Left ventricle myocardium inferior (tissue), 1 donor: ENCODE measurements around the gene CNKSR1. TPM values are rescaled to one million over a fixed set of nuclear protein-coding genes. Genes with fewer than 3 reads are reported as not detected.

Experiments used
- DNase-seq: peaks from one replicate; pipeline ENCODE4 v3.0.0-alpha.2; 2020
- H3K27ac ChIP-seq: fragments of 200-600 bp; replicated peaks from 2 replicates; pipeline ENCODE4 v1.8.0; 2021
- H3K27me3 ChIP-seq: fragments of 200-600 bp; 2 replicates; pipeline ENCODE4 v1.8.0; 2021; ENCODE audit warnings: low read depth
- H3K36me3 ChIP-seq: fragments of 200-600 bp; 2 replicates; pipeline ENCODE4 v1.8.0; 2021
- H3K4me1 ChIP-seq: fragments of 200-600 bp; 2 replicates; pipeline ENCODE4 v1.8.0; 2021
- H3K4me3 ChIP-seq: fragments of 200-600 bp; 2 replicates; pipeline ENCODE4 v1.8.0; 2021; ENCODE audit warnings: mild to moderate bottlenecking, moderate library complexity
- H3K9me3 ChIP-seq: fragments of 200-600 bp; replicated peaks from 2 replicates; pipeline ENCODE4 v1.8.0; 2021
- CTCF ChIP-seq: fragments of 200-600 bp; IDR thresholded peaks from 2 replicates; pipeline ENCODE4 v1.8.0; 2021; ENCODE audit warnings: antibody characterized with exemption, mild to moderate bottlenecking, borderline replicate concordance
- intact Hi-C: fragments of 100-400 bp; cut with micrococcal nuclease; formaldehyde crosslinking; loops from one replicate; pipeline ENCODE4 v1.11.0; 2022
- total RNA-seq: library from RNA; stranded (reverse); fragmentation: NEBNext Ultra II Directional; extraction: Animal tissue kit (Norgen Biotek cat#: 25700); gene quantifications from one replicate; pipeline ENCODE4 v1.2.1, GENCODE V29; 2021
- donor health status: DM: no; HTN: yes; CAD: no; lungs with severe emphysema.

The CNKSR1 gene
- total RNA-seq, 1 donor from 2014 or later, result 1.8 TPM

GRCh38 chr1:26161415-26162219, 15.7 kb upstream of the CNKSR1 start:
- peak overlapping the region; percentile 68 for H3K4me3 ChIP-seq
- peak; percentile 74 for DNase-seq
- H3K27ac ChIP-seq, result peak overlapping the region; percentile 98
- H3K36me3 ChIP-seq, result no peaks in the 10 kb centered on the region
- H3K4me1 ChIP-seq, result peaks cover 75% of the 10 kb centered on the region
- peaks cover 3% of the 10 kb centered on the region for H3K27me3 ChIP-seq
- TF ChIP-seq CTCF, result peak; percentile 47
- intact Hi-C loops, result no loop called here
- H3K9me3 ChIP-seq, result no peaks in the 10 kb centered on the region

DNA sequence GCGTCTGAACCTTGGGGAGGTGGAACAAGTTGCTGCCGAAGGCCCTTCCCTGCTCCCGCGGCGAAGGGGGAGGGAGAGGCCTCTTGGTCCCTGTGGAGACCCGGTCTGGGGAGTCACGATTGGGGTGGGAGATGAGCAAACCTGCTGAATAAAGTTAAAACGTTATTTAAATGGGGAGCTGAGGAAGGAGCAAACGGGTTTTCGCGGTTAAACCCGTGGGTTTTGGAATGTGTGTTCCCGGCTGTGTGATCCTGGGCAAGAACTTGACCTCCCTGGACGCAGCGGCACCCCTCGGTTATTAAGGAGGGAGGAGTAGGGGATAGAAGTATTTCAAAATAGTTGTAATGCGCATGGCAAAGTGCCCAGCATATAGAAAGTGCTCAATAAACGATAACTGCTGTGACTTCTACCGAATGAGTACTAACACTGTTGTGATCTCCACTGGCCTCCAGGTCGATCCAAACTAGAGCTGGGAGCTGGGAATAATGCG, 15.0 kb upstream of the CNKSR1 start:
- peak overlapping the region; percentile 98 for H3K27ac ChIP-seq
- DNase-seq, result no peak
- H3K27me3 ChIP-seq, result no peaks in the 10 kb centered on the region
- no peak for TF ChIP-seq CTCF
- no peaks in the 10 kb centered on the region for H3K36me3 ChIP-seq
- intact Hi-C loops, result no loop called here
- peaks cover 69% of the 10 kb centered on the region for H3K4me1 ChIP-seq
- H3K9me3 ChIP-seq, result no peaks in the 10 kb centered on the region
- peak overlapping the region; percentile 68 for H3K4me3 ChIP-seq

DNA sequence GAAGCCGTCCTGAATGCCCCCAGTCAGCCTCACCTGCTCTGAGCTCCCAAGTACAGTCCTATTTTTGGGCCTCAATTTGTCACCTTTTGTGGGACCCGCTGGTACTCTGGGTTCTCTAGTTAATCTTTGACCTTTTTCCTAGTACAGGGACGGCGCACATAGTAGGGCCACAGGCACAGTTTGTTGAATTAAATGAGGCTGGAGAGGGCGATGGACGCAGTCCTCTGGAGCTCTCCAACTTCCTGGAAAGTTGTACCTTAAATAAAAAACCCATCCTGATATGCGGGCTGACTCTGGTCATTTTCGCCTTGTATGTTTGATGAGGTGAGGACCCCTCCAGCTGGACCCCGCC, 13.6 kb upstream of the CNKSR1 start:
- H3K36me3 ChIP-seq, result no peaks in the 10 kb centered on the region
- no peak for DNase-seq
- TF ChIP-seq CTCF, result no peak
- no peaks in the 10 kb centered on the region for H3K27me3 ChIP-seq
- H3K4me3 ChIP-seq, result peak overlapping the region; percentile 62
- H3K4me1 ChIP-seq, result peaks cover 56% of the 10 kb centered on the region
- H3K27ac ChIP-seq, result peak overlapping the region; percentile 67
- intact Hi-C loops, result no loop called here
- H3K9me3 ChIP-seq, result no peaks in the 10 kb centered on the region

DNA sequence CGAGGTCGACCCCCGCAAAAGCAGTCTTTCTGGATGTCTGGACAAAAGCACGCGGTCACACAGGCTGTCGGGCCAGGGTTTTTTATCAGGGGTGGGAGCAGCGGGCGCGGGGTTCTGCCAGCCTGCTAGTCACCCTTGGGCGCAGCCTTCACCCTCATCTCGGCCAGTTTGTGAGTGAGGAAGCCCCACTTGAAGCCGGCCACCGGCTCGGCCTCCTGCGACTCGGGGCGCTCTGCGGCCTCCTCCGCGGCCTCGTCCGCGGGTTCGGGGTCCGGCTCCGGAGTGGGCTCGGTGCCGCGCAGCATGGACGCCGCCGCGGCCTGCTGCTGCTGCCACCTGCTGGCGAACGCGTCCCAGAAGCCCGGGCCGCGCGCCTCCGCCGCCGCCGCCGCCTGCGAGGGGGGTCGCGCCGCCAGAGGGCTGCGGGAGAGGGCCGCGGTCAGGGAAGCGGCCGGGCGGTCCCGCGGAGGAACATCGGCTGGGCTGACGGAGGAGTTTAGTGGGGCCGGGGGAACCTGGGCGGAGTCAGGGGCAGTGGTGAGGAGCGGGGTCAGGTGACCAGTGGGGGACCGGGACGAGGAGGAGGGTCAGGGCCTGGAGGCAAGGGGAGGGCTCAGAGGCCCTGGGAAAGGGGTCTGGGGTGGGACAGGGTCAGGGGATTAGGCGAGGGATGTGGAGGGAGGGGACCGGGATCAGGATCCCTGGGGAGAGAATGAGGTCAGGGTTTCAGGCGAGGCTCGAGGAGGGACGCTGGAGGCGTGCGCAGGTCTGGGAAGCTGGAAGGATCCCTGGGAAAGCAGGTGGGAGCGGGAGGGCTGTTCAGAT, 13.0 kb upstream of the CNKSR1 start:
- no peaks in the 10 kb centered on the region for H3K27me3 ChIP-seq
- intact Hi-C loops, result no loop called here
- DNase-seq, result peak; percentile 45

More for the DNA sequence above, 13.0 kb upstream of the CNKSR1 start:
- Histone ChIP-seq H3K4me3 (peak overlapping the region; percentile 62), H3K4me1 (peaks cover 56% of the 10 kb centered on the region), H3K27ac (peak overlapping the region; percentile 67), H3K9me3 (no peaks in the 10 kb centered on the region), H3K36me3 (no peaks in the 10 kb centered on the region)
- peak; percentile 86 for TF ChIP-seq CTCF
